Kidney epithelial cell (primary cell): ENCODE results near the gene TAF5L. TPM values are rescaled to one million over a fixed set of nuclear protein-coding genes. Genes with fewer than 3 reads are reported as not detected.

Experiments used
- DNase-seq: peaks from one replicate; pipeline ENCODE4 v3.0.0-alpha.2; 2010; ENCODE audit warnings: low read depth
- H3K27me3 ChIP-seq: 2 replicates; pipeline ENCODE4 v1.6.0; 2011; ENCODE audit warnings: low read length; ENCODE audit not compliant: control insufficient read depth, insufficient read depth
- H3K36me3 ChIP-seq: 2 replicates; pipeline ENCODE4 v1.5.1; 2011; ENCODE audit warnings: low read length; ENCODE audit not compliant: control insufficient read depth, insufficient read depth
- H3K4me3 ChIP-seq: 2 replicates; pipeline ENCODE4 v1.5.1; 2011; ENCODE audit warnings: low read depth, mild to moderate bottlenecking, control low read depth, low read length
- CTCF ChIP-seq: IDR thresholded peaks from 2 replicates; pipeline ENCODE4 v1.5.1; 2011; ENCODE audit warnings: mild to moderate bottlenecking, moderate library complexity, low read length, control low read depth, inconsistent platforms; ENCODE audit not compliant: insufficient read depth, poor library complexity, severe bottlenecking
- total RNA-seq: library from RNA; depleted of rRNA; stranded (reverse); fragments of >200 nt; gene quantifications from 2 replicates; pipeline ENCODE4 v1.2.3, GENCODE V29; 2015

TAF5L gene
- total RNA-seq, 1 donor from 2014 or later = 14.5 TPM

- TF ChIP-seq CTCF = no peak
- DNase-seq = no peak
- Histone ChIP-seq H3K4me3 (no peak overlapping the region), H3K27me3 (no peaks in the 10 kb centered on the region), H3K36me3 (no peaks in the 10 kb centered on the region)
These were observed 43.4 kb upstream of the TAF5L start for GRCh38 chr1:229669333-229669732.

GRCh38 chr1:229666585-229666984 is 40.7 kb upstream of the TAF5L start:
- Histone ChIP-seq H3K36me3 (no peaks in the 10 kb centered on the region), H3K4me3 (no peak overlapping the region), H3K27me3 (no peaks in the 10 kb centered on the region)
- TF ChIP-seq CTCF = no peak
- no peak for DNase-seq

GRCh38 chr1:229665912-229666558 is 40.1 kb upstream of the TAF5L start:
- TF ChIP-seq CTCF = no peak
- no peak overlapping the region for H3K4me3 ChIP-seq
- no peak for DNase-seq
- peaks cover 1% of the 10 kb centered on the region for H3K36me3 ChIP-seq
- no peaks in the 10 kb centered on the region for H3K27me3 ChIP-seq

GRCh38 chr1:229664133-229664689 is 38.3 kb upstream of the TAF5L start:
- peaks cover 1% of the 10 kb centered on the region for H3K36me3 ChIP-seq
- DNase-seq = no peak
- no peaks in the 10 kb centered on the region for H3K27me3 ChIP-seq
- H3K4me3 ChIP-seq = no peak overlapping the region
- TF ChIP-seq CTCF = no peak

GRCh38 chr1:229661897-229662296 is 36.0 kb upstream of the TAF5L start:
- Histone ChIP-seq H3K4me3 (no peak overlapping the region), H3K27me3 (no peaks in the 10 kb centered on the region), H3K36me3 (peaks cover 1% of the 10 kb centered on the region)
- DNase-seq = no peak
- no peak for TF ChIP-seq CTCF
